Measurements from ENCODE around the gene SPEN. TPM values are rescaled to one million over a fixed set of nuclear protein-coding genes. Genes with fewer than 3 reads are reported as not detected.
"Not testable (repeated sequence)": the region's sequence is repeated elsewhere in the genome, so short reads cannot be mapped to it uniquely, and the experiment has no call there.

The SPEN gene
- total RNA-seq, 3 donors from 2014 or later: 48.7 to 60.3 (median 50.6) TPM

GRCh38 chr1:15916417-15916816, 68.9 kb downstream of the SPEN start:
- Histone ChIP-seq H3K4me3 (no peak overlapping the region), H3K36me3 (ENCODE audit: low read depth) (no peaks in the 10 kb centered on the region), H3K4me1 (ENCODE audit: low read depth) (no peaks in the 10 kb centered on the region), H3K9me3 (no peaks in the 10 kb centered on the region)
- TF ChIP-seq, protein P1, sequence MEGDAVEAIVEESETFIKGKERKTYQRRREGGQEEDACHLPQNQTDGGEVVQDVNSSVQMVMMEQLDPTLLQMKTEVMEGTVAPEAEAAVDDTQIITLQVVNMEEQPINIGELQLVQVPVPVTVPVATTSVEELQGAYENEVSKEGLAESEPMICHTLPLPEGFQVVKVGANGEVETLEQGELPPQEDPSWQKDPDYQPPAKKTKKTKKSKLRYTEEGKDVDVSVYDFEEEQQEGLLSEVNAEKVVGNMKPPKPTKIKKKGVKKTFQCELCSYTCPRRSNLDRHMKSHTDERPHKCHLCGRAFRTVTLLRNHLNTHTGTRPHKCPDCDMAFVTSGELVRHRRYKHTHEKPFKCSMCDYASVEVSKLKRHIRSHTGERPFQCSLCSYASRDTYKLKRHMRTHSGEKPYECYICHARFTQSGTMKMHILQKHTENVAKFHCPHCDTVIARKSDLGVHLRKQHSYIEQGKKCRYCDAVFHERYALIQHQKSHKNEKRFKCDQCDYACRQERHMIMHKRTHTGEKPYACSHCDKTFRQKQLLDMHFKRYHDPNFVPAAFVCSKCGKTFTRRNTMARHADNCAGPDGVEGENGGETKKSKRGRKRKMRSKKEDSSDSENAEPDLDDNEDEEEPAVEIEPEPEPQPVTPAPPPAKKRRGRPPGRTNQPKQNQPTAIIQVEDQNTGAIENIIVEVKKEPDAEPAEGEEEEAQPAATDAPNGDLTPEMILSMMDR (IDR thresholded peaks at IDR 0.05): no peak
- ATAC-seq (no peak), DNase-seq (no peak)
- intact Hi-C loops (cut with DNase I, micrococcal nuclease): no loop called here

DNA sequence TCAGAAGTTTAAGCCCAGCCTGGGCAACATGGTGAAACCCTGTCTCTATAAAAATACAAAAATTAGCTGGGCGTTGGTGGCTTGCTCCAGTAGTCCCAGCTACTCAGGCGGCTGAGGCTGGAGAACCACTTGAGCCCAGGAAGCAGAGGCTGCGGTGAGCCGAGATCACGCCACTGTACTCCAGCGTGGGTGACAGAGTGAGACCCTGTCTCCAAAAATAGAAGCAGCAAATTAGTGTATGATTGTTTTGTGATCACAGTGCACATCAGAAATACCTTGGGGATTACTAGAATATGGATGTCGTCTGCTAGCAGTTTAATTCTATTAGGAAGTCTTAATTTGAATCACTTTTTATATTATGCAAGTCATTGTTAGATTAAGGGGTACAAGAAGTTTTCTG, 69.4 kb downstream of the SPEN start:
- peaks cover 5% of the 10 kb centered on the region for H3K36me3 ChIP-seq (ENCODE audit: low read depth)
- H3K4me1 ChIP-seq (ENCODE audit: low read depth): no peaks in the 10 kb centered on the region
- ATAC-seq: no peak
- no peaks in the 10 kb centered on the region for H3K9me3 ChIP-seq
- no peak for DNase-seq
- no peak overlapping the region for H3K4me3 ChIP-seq
- TF ChIP-seq, protein P1 (IDR thresholded peaks at IDR 0.05): no peak
- intact Hi-C loops (cut with DNase I, micrococcal nuclease): no loop called here

- no peak overlapping the region for H3K4me3 ChIP-seq
- DNase-seq (no peak), ATAC-seq (no peak)
- H3K9me3 ChIP-seq: no peaks in the 10 kb centered on the region
- no peaks in the 10 kb centered on the region for H3K4me1 ChIP-seq (ENCODE audit: low read depth)
- H3K36me3 ChIP-seq (ENCODE audit: low read depth): peaks cover 10% of the 10 kb centered on the region
- intact Hi-C loops (cut with DNase I, micrococcal nuclease): no loop called here
- TF ChIP-seq, protein P1 (IDR thresholded peaks at IDR 0.05): no peak
Measured at GRCh38 chr1:15918962-15919715, 71.6 kb downstream of the SPEN start.

- Histone ChIP-seq H3K36me3 (ENCODE audit: low read depth) (peaks cover 12% of the 10 kb centered on the region), H3K4me1 (ENCODE audit: low read depth) (no peaks in the 10 kb centered on the region), H3K9me3 (no peaks in the 10 kb centered on the region), H3K4me3 (no peak overlapping the region)
- TF ChIP-seq, protein P1 (IDR thresholded peaks at IDR 0.05): no peak
- intact Hi-C loops (cut with DNase I, micrococcal nuclease): no loop called here
- ATAC-seq (no peak), DNase-seq (no peak)
Measured at GRCh38 chr1:15923241-15923640, 75.7 kb downstream of the SPEN start.

DNA sequence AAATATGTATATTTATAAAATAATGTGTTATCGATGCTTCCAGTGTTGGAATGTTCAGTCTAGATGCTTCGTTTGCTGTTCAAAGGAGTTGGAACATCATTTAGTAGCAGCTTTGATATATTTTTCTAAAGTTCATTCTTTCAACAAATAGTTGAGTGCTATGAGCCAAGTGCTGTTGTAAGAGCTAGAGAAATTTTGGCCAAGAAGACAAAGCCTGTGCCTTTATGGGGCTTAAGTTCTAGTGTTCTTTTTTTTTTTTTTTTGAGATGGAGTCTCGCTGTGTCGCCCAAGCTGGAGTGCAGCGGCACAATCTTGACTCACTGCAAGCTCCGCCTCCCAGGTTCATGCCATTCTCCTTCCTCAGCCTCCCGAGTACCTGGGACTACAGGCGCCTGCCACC, 78.9 kb downstream of the SPEN start:
- DNase-seq; H3K4me3 ChIP-seq; H3K4me1 ChIP-seq (ENCODE audit: low read depth); H3K9me3 ChIP-seq; intact Hi-C loops (cut with DNase I, micrococcal nuclease); ATAC-seq: not testable (repeated sequence)
- H3K36me3 ChIP-seq (ENCODE audit: low read depth): peaks cover 19% of the 10 kb centered on the region

- no peak for ATAC-seq
- no peak for DNase-seq
- Histone ChIP-seq H3K9me3 (no peaks in the 10 kb centered on the region), H3K4me1 (ENCODE audit: low read depth) (no peaks in the 10 kb centered on the region), H3K4me3 (no peak overlapping the region), H3K36me3 (ENCODE audit: low read depth) (peaks cover 13% of the 10 kb centered on the region)
- TF ChIP-seq, protein P1 (IDR thresholded peaks at IDR 0.05): no peak
- intact Hi-C loops (cut with DNase I, micrococcal nuclease): no loop called here
Measured at GRCh38 chr1:15928971-15929965, 81.8 kb downstream of the SPEN start.
